SIG-M5 treated with dmso at 0.1 percent for 504 hours (cell line): Measurements from ENCODE around the gene EMC10.

Experiments
- DNase-seq: peaks from one replicate; lab custom pipeline; 2025; ENCODE audit not compliant: unreplicated experiment; lab: John Stamatoyannopoulos, UW

EMC10 gene

DNA sequence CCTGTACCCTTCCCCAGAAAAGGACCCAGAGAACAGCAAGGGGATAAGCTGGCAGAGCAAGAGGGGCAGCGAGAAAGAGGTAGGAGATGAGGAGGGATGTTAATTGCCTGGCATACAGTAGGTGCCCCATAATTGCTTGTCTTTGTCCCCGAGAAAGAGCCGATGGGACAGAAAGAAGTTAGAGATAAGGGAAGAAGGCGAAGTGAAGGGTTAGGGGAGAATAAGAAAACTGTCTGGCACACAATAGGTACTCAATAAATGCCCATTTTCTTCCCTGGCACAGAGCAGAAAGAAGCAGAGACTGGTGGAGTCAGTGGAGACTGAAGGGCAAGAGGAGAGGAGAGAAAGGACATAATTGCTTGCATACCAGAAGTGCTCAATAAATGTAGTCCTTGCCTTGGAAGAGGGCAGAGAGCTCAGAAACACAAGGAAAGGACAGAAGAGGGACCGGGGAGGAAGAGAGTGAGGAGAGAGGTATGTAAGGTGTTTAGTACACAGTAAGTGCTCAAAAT lies 18.8 kb downstream of the EMC10 start:
- no peak for DNase-seq

DNA sequence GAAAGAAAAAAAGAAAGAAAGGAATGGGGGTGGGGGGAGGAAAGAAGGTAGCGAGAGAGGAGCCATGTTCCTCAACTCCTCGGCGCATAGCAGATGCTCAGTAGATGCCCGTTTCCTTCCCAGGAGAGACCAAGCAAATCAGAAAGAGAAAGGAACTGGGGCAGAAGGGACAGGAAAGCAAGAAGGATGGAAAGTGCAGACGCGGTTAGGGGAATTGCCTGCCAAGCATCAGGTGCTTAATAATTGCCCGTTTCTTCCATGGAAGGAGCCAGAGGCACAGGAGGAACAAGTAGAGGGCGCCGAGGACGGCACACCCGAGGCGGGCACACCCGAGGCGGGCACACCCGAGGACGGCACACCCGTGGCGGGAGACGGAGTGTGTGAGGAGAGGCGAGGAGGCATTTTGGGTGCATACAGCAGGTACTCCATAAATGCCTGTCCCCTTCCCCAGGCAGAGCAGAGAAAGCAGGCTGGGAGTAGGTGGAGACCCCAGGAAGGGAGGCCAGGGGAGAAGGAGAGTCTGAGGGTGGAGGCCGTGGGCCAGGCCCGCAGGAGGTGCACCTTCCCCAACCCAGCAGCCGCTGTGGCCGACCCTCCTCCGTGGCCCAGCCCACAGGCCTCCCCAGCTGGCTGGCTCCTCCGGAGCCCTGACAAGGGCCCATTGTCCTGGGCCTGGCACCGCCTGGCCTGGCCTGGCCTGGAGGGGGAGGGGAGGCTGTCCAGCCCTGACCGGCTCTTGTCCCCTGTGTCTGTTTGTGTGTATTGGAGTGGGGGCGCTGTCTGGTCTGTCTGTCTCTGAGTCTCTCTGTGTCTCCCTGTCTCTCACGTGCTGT lies 20.1 kb downstream of the EMC10 start:
- DNase-seq = no peak

DNA sequence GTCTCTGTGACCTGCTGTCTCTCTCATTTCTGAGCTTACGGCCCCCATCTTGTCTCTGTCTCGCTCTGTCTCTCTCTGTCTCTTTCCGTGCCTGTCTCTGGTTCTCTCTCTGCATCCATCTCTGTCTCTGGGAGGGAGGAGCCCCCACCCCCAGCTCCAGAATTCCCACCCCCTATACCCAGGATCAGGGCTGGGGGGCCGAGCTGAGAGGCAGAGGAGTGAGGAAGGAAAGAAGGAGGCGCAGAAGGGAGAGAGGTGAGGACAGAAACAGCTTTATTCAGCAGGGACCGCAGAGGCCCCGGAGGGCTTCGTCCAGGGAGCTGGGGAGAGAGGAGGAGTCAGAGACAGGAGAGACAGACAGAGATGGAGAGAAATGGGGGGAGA lies 20.7 kb downstream of the EMC10 start:
- DNase-seq = no peak

DNA sequence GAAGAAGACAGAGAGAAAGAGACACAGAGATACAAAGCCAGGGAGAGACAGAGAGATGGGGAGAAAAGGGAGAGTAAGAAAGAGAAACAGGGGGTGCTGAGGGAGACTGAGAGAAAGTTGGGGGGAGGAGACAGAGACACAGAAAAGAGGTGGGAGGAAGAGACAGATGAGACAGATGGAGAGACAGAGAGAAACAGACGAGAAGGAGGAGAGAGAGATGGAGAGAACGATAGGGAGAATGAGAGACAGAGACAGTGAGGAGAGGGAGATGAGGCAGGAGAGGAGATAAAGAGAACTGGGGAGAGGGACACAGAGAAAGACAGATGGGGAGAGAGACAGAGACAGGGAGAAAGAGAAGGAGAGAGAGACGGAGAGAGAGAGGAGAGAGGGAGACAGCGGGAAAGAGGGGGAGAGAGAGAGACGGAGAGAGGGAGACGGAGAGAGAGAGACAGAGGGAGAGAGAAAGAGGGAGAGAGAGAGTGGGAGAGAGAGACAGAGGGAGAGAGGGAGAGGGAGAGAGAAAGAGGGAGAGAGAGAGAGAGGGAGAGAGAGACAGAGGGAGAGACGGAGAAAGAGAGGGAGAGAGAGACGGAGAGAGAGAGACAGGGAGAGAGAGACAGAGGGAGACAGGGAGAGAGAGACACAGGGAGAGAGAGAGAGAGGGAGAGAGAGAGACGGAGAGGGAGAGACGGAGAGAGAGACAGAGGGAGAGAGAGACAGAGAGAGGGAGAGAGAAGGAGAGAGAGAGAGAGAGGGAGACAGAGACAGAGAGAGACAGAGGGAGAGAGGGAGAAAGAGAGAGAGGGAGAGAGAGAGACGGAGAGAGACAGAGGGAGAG lies 22.1 kb downstream of the EMC10 start:
- DNase-seq = no peak

DNA sequence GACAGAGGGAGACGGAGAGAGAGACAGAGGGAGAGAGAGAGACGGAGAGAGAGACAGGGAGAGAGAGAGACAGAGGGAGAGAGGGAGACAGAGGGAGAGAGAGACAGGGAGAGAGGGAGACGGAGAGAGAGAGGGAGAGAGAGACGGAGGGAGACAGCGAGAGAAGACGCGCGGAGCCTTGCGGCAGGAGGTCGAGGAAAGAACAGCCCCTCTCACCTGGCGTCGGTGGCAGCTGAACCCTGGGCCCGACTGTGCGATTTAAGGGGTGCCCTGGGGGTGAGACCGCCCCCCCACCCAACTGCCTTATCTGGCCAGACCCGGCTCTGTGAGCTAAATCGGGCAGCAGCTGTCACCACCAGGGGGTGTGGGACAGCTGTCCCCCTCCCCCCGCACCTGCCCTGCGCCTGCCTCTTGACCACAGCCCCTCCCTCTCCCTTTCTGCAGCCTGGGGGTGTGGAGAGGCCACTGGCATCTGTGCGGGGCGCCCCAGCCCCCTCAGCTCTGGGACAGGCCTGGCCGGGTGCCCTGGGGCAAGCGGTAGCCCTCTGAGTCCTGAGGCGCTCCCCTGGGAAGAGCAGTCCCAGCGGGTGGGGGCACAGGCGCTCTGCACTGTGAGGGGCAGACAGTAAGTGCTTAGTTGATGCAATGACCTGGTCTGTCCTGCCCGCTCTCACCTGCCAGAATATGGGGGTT lies 23.9 kb downstream of the EMC10 start:
- no peak for DNase-seq

DNA sequence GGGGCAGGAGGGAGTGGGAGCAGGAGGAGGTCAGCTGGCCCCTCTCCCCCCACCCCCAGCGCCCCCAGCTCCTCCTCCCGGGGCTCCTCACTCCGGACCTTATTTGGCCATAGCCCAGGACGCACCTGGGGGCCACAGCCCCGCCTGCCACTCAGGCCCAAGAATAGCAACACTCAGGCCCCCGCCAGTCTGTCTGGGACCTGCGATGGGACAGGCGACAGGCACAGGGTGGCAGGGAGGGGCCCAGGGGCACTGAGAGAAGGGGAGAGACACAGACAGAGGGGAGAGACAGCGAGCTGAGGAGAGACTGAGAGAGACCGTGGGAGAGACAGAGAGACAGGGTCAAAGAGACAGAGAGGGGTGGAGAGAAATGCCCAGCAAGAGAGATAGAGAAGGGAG lies 24.4 kb downstream of the EMC10 start:
- no peak for DNase-seq

DNA sequence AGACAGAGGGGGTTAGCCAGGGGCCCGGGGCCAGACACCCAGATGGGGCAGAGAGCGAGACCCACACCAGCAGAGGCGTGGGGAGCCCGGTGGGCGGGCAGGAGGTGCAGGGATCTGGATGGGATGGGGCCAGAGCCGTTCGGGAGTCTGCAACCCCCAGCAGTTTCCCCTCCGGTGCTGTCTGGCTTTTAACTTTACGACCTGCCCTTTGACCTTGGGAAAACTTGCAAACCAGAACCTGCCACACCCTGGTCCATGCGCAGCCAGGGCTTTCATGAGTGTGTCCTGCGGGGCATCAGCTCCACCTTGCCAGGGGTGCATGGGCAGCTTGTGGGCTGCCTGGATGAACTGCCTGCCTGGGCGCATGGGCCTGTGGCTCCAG lies 24.9 kb downstream of the EMC10 start:
- DNase-seq = no peak

DNA sequence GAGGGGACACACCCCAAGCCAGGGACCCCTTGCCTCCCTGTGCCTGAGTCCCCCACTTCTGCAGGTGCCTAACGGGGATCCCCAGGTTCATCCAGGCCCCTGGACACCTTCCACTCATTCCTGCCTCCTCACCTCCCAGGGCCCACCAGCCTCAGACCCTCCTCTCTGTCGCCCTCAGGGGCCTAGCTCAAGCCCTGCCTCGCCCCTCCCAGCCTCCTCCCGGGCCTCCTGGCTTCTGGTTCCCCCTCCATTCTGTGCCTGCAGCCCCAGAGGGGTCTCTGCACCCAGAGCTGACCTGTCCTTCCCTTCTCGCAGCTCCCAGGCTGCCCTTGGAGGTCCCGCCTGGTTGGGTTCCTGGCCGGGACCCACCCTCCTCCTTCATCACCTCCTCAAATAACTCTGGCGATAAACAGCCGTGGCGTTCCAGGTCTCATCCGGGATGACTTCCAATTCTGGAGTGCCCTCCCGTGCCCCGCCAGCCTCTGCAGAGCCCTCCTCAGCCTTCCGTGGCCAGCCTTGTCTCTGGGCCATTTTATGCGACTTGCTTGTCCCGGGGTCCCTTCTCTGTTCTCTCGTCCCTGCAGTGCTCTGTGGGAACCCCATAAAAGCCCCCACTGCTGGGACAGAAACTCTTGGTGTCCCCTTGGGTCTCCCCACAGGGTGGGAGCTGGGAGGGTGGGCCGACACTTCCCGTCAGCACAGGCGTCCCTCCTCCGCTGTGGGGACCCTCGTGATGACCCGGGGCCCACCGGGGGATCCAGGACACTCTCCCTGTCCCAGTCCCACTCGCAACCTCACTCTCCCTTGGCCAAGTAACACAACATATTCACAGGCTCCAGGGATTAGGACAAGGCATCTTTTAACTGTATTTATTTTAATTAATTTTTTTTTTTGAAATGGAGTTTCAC lies 25.5 kb downstream of the EMC10 start:
- DNase-seq = no peak

DNA sequence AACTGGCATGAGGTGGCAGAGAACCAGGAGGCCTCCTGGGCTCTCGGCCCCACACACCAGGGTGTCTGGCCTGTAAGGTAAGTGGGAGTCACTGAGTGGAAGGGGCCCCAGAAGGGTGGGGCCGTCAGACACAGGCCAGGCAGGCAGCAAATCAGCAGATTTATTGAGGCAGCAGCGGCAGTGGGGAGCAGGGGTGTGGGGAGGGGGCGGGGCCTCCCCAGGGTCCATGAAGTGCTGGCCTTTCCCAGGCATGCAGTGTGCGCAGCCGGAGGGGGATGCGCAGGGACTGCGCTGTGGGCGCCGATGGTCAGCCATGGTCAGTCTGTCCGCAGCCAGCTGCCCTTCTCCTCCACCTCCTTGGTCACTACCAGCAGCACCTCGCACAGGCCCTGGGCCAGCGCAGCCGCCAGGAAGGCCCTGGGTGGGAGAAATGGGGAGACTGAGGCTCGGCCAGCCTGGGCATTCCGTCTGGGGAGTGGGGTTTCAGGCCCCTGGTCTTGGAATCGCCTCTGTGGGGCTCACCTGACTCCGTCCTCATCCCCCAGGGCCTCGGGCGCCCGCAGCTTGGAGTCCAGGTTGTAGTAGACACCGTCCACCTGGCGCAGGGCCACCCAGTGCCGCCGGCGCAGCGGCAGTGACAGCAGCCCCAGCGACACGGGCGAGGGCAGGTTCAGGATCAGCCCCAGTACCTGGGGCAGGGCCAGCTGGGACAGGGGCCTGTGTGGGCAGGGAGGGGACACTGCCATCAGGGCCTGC lies 29.7 kb downstream of the EMC10 start:
- DNase-seq = no peak

DNA sequence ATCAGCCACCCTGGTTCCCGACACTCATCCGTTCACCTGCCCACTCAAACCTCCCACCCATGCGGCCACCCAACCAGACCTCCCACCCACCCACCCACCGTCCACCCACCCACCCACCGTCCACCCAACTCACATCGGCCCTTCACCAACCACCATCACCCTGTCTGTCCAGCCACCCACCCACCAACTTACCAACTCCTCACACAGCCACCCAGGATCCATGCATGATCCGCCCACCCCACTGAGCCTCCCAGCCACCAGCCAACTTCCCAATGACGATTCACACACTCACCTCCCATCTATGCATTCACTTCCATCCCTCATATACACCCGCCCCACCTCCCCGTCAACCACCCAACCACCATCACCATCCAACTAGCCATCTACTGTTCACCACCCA lies 30.4 kb downstream of the EMC10 start:
- DNase-seq = no peak

DNA sequence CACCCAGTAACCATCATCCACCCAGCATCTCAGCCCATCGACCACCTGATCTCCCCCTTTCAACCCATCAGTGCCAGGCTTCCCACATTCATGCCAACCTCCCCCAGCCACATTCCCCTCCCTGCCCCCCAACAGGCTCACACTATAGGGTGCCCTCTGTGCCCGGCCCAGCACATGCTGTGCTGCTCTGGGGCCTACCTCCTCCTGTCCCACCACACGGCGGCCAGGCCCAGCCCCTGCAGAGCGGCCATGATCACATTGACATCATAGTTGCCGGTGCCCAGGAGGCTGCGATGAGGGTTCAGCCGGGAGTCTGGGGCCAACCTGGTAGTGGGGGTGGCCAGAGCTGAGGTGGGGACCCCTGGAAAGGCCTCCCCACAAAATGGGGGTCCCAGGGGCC lies 31.1 kb downstream of the EMC10 start:
- no peak for DNase-seq

DNA sequence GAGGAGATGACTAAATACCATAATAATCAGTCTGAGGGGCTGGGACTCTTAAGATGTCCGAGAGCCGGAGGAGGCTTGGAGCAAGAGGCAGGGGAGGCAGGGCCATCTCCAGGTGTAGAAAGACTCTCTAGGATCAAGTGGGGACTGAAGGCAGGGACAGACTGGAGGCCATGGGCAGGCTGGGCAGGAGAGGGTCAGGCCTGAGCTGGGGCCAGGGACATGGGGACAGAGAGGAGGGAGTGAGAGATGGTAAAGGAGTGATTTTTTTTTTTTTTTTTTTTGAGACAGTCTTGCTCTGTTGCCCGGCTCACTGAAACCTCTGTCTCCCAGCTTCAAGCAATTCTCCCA lies 32.5 kb downstream of the EMC10 start:
- DNase-seq = no peak

DNA sequence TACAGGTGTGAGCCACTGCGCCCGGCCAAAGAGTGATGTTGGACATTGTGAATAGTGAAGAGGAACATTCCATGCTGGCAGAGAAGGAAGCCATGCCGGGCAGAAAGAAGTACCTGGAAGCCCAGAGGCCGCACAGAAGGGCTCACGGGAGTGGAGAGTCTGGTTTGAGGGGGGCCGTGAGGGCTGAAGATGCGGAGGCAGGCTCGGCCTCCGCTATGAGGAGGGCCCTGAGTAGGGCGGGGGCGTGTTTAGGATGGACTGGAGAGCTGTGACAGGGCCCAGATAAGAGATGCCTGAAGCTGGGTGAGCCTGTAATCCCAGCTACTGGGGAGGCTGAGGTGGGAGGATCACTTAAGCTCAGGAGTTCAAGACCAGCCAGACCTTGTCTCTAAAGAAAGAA lies 33.1 kb downstream of the EMC10 start:
- DNase-seq = no peak

DNA sequence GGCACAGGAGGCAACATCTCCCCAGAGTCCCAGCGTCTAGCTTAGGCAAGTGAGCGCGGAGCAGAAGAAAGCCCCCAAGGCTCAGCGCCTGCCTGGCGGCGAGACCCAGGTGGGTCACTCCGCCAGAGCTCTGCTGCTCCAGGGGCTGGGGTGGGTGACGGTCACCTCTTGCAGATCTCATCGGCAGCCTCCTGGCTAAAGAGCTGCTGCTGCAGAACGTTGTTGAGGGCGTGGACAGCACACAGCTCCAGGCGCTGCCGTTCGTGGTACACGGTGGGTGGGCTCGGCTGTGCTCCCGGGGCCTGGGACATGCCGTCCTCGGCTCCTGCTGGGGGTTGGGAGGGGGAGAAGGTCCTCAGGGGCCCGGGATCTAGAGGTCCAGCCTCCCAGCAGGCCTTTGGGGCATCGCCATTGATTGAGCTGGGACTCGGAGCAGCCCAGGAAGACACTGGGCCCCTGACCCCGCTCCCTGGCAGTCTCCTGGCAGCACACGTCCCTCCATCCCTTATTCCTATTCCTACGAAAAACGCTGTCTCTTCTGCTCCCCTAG lies 33.9 kb downstream of the EMC10 start:
- no peak for DNase-seq

DNA sequence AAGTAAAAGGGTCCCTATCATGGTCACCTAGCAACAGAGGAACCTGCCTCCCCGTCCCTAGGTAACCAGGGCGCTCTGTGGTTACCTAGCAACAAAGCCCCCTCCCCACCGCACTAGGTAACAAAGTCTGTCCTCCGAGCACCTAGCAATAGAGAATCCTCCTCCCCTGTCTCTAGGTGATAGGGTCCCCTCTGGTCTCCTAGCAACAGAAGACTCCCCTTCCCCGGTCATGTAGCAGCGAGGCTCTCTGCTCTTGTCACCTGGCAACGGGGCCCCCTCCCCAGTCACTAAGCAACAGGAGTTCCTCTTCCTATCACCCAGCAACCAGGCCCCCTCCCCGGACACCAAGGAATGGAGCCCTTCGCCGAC lies 34.4 kb downstream of the EMC10 start:
- no peak for DNase-seq

DNA sequence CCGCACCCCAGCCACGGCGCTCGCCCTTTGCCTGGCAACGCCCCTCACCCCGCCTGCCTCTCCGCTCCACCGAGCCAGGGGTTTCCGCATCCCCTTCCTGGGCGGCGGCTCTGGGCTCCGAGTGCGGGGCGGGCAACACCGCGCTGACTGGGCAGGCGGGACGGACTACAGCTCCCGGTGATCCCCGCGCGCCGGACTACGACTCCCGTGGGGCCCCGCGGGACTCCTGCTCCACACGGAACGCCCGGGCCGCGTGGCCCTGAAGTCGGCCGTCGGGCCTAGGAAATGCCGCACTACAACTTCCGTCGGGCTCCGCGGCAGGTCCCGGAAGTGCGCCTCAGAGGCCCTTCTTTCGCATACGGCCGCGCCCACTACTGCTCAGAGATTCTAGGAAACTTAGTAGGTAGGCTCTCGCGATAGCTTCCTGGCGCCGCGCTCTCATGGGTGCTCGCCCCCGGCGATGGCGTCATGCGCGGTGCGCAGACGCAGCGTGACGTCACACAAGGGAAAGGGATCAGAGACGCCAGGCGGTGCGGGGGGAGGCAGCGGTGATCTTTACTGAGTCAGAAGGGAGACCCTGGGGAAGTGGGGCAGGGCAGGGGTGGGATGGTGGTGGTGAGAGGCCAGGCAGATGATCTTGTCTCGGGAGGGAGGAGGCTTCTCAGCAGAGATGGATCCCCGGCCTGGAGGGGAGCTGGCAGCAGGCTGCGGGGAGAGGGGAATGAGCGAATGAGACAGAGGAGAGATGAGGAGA lies 34.9 kb downstream of the EMC10 start, which contains the start of gene JOSD2:
Gene JOSD2, minus strand, starts transcription at position 123 of the 754 bp plus-strand sequence. CDS start 760 bp downstream, outside the sequence.
- DNase-seq = peak; percentile 98

DNA sequence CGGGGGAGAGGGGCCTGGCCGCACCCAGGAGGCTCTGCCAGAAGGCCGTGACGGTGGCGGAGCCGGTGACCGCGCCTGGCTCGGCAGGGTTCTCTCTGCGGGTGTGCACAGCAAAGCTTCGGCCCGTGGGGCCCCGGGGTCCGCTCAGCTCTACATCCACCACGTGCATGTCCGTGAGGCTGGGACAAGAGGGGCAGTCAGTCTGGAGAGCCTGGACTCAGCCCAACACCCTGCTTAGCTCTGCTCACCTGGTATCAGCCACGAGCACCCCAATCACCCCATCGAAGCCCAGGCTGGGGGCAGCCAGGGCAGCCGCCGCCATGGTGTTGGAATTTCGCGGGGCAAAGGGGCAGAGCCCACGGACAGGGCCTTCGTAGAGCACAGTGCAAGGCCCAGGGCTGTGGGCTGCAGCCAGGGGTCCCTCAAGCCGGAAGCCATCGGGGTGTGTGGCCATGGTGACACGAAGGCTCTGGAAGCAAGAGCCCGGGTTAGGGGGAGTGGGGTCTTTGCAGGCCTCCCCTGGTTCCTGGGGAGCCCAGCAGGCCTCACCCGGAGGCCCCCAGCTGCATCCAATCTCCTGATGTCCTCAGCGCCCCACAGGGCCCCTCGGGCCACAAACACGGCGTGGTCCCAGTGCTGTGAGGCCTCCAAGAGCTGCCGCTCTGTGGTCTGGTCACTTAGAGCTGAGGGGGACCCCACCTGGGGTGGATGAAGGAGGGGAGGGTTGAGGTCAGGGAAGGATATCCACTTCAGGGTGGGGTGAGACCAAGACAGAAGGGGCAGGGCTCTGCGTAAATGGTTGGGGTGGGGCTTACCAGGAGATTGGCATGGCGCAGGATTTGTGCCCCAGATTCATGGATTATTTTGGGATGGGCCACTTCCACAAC lies 36.0 kb downstream of the EMC10 start:
- no peak for DNase-seq
